Fibroblast of skin of left quadriceps (primary cell): Measurements from ENCODE around the gene FAM241A.
"Not testable (repeated sequence)": the region's sequence is repeated elsewhere in the genome, so short reads cannot be mapped to it uniquely, and the experiment has no call there.

ENCODE experiments used
- DNase-seq, 2 experiments: peaks; one replicate each; pipeline ENCODE4 v3.0.0-alpha.2; 2013; ENCODE audit warnings: low read depth in 2 of 2

FAM241A gene

GRCh38 chr4:112145326-112145789 lies at the start of gene FAM241A:
TSS of gene FAM241A (plus strand) at chr4:112145454. CDS start at chr4:112145581, 127 bp downstream.
- peak; percentile 46 to 54 for DNase-seq

GRCh38 chr4:112098841-112099530 lies 46.3 kb upstream of the FAM241A start:
- no peak for DNase-seq

- DNase-seq, result peak; percentile 34 to 39
These were observed 45.5 kb upstream of the FAM241A start for GRCh38 chr4:112099701-112100297.

- DNase-seq, result no peak
These were observed 42.3 kb upstream of the FAM241A start for GRCh38 chr4:112102875-112103370.

DNA sequence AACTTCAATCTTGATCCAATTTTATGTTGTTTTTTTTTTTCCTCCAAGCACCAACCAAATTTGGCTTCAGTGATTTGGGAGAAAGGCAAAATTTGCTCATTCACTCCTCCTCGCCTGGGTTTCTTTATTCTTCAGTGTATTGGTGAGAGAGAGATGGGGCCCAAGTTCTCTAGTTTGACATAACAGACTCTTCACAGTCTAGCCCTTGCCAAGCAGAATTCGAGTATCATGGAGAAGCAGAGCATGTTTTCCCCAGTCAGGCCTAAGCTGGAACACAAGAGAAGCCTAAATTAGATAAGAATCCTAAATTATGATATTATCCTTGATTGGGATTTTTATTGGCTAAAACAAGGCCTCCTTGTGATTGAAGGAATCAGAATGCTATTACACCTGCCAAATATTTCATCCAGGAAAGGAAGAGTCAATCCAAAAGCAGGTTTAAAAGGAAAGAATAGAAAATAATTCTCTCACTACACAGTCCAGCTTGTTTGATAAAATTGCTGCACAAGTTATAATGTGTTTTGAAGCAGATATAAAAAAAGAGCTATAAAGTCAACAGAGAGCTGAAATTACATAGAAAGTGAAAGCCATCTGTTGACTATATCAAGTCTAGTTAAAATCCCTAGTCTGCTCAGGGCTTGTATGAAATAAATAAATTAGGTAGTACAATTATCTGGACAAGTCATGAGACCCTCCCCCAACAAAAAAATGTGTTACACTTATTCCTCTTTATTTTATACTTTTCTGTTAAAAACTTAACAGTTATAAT lies 39.9 kb upstream of the FAM241A start:
- no peak for DNase-seq

DNA sequence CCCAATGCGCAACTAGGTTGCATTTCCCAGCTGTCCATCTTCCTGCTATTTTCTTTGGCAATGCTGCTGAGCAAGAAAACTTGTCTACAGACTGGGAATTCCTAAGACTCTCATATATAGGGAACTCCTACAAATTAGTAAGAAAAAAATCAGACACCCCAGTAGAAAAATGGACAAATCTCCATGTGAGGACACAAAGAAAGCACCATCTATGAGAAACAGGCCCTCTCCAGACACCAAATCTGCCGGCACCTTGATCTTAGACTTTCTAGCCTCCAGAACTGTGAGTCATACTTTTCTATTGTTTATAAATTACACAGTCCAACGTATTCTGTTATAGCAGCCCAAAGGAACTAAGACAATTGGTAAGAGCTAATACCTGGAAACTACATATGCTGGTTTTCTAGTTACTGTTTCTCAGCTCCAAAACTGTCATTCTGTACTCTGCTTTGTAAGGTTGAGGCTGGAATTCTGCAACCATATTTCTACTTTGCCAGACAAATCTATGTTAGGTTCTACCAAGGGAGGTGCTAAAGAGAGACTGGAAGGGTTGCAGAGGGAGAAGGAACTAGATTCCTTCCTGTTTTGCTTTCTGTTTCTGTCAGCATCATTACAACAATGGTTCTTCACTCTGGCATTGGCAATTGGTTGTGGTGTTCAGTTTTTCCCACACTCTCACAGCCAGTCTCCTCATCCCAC lies 35.7 kb upstream of the FAM241A start:
- DNase-seq, result no peak

DNA sequence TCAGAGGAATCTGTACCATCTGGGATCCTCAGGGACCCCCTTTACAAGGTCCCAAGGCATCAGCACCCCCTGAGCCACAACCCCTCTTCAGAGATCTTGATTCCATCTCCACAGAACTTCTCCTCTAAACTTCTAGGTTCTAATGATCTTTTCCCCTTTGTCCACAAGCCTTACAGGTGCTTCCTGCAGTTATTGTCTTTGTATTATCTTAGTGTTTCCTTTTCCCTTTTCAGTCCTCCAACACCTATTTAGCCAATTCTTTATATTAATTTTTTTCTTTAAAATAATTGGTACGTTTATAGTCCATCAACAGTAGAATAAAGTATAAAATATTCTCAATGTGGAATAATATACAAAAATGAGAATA lies 35.2 kb upstream of the FAM241A start:
- no peak for DNase-seq

GRCh38 chr4:112111306-112111705 lies 33.9 kb upstream of the FAM241A start:
- DNase-seq, result no peak

- not testable (repeated sequence) for DNase-seq
These were observed 33.2 kb upstream of the FAM241A start for GRCh38 chr4:112112095-112112494.

- no peak for DNase-seq
These were observed 32.6 kb upstream of the FAM241A start for GRCh38 chr4:112112590-112113170.

DNA sequence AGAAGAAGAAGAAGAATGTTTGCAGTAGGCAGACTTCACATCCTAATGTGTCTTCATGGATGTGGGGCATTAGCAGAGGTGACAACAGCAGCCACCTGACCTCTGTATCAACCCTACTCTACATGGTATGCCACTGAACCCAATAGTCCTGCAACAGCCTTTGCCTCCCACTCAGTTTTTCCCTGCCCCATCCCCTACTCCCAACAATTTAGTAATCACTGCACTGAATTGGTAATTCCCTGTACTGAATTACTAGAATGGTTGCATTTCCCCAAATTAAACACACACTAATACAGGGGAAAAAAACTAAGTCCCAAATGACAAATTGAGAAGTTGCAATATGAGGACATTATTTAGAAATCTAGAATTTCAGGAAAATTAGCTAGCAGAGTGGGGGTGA lies 31.4 kb upstream of the FAM241A start:
- DNase-seq, result no peak

- DNase-seq, result no peak
These were observed 30.8 kb upstream of the FAM241A start for GRCh38 chr4:112114452-112114851.

DNA sequence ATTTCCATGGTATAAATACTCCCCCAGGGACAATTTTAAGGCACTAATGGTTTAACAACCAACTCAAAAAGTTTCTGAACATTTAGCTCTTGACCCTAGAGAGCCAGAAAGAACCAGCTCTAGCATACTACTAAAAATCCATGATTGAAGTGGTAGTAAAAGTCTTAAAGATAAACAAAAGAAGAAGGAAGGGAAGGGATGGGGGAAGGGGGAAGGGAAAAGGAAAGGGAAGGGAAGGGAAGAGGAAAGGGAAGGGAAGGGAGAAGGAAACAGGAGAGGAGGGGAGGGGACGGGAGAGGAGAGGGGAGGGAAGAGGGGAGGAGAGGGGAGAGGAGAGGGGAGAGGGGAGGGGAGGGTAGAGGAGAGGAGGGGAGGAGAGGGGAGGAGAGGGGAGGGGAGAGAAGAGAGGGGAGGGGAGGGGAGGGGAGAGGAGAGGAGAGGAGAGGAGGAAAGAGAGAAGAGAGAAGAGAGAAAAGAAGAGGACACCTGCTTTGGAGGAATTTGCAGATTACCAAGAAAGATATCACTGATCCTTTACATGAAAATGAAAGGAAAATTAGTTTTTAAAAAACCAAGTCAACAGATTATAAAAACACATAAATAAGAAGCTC lies 26.4 kb upstream of the FAM241A start:
- no peak for DNase-seq

GRCh38 chr4:112119353-112119783 lies 25.9 kb upstream of the FAM241A start:
- no peak for DNase-seq

GRCh38 chr4:112120021-112120420 lies 25.2 kb upstream of the FAM241A start:
- no peak for DNase-seq

DNA sequence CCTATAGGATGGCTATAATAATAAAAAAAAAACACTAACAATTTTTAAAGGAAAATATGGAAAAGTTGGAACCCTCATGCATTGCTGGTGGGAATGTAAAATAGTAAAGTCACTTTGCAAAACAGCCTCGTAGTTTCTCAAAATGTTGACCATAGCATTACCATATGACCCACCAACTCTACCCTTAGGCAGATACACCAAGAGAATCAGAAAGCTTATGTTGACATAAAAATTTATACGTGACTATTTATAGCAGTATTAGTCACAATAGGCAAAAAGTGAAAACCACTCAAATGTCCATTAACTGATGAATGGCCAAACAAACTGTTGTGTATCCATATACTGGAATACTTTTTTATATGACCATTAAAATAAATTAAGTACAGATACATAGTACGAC lies 19.8 kb upstream of the FAM241A start:
- DNase-seq, result no peak

GRCh38 chr4:112127048-112127637 lies 18.1 kb upstream of the FAM241A start:
- DNase-seq, result no peak

- DNase-seq, result no peak
These were observed 17.5 kb upstream of the FAM241A start for GRCh38 chr4:112127803-112128202.

GRCh38 chr4:112128452-112128851 lies 16.8 kb upstream of the FAM241A start:
- no peak for DNase-seq

- no peak for DNase-seq
These were observed 14.3 kb upstream of the FAM241A start for GRCh38 chr4:112130906-112131305.

- DNase-seq, result no peak
These were observed 8.7 kb upstream of the FAM241A start for GRCh38 chr4:112136551-112136950.
